A673 (cell line): Measurements from ENCODE around the gene FRMD4A. TPM values are rescaled to one million over a fixed set of nuclear protein-coding genes. Genes with fewer than 3 reads are reported as not detected.

Experiments used
- BruUV-seq: library from RNA; stranded (reverse); fragments of 400-500 nt; replicated peaks from 2 replicates; lab custom pipeline; 2021; lab: Mats Ljungman, UMichigan
- CTCF ChIA-PET: fragments of 300-600 bp; sonication (Branson Sonifier 250); formaldehyde crosslinking; loops from one replicate; lab custom pipeline; 2022; ENCODE audit warnings: antibody characterized with exemption; lab: Charles Lee
- POLR2A ChIA-PET: fragments of 300-600 bp; sonication (Branson Sonifier 250); formaldehyde crosslinking; loops from one replicate; lab custom pipeline; 2022; ENCODE audit warnings: antibody characterized with exemption; ENCODE audit not compliant: low non-redundant PET; lab: Charles Lee
- DNase-seq: peaks from one replicate; pipeline ENCODE4 v3.0.0-alpha.2; 2015; ENCODE audit warnings: low spot score
- H3K27ac ChIP-seq: fragments of 200-600 bp; sonication (generic); 2 replicates; pipeline ENCODE4 v1.5.1; 2016; ENCODE audit warnings: mixed run types, low read depth, mild to moderate bottlenecking, mixed read lengths, antibody characterized with exemption, low read length; ENCODE audit not compliant: poor library complexity, severe bottlenecking
- H3K27me3 ChIP-seq: fragments of 200-600 bp; sonication (generic); replicated peaks from 2 replicates; pipeline ENCODE4 v1.6.1; 2017; ENCODE audit warnings: mixed run types, low read depth, mild to moderate bottlenecking, mixed read lengths, antibody characterized with exemption, low read length; ENCODE audit not compliant: insufficient read depth, poor library complexity
- H3K36me3 ChIP-seq: fragments of 200-600 bp; sonication (generic); 2 replicates; pipeline ENCODE4 v1.6.1; 2016; ENCODE audit warnings: mixed run types, mild to moderate bottlenecking, mixed read lengths, antibody characterized with exemption, low read length; ENCODE audit not compliant: insufficient read depth, poor library complexity, severe bottlenecking
- H3K4me1 ChIP-seq: fragments of 200-600 bp; sonication (generic); 2 replicates; pipeline ENCODE4 v1.6.1; 2017; ENCODE audit warnings: mixed run types, mild to moderate bottlenecking, mixed read lengths, antibody characterized with exemption, low read length; ENCODE audit not compliant: insufficient read depth, poor library complexity, severe bottlenecking
- H3K4me3 ChIP-seq: fragments of 200-600 bp; sonication (generic); 2 replicates; pipeline ENCODE4 v1.5.1; 2016; ENCODE audit warnings: low read depth, mixed run types, mild to moderate bottlenecking, mixed read lengths, low read length; ENCODE audit not compliant: poor library complexity, severe bottlenecking
- H3K9me3 ChIP-seq: fragments of 200-600 bp; sonication (generic); 2 replicates; pipeline ENCODE4 v1.6.1; 2016; ENCODE audit warnings: mixed run types, low read depth, mild to moderate bottlenecking, mixed read lengths, antibody characterized with exemption, low read length; ENCODE audit not compliant: poor library complexity, severe bottlenecking
- EZH2 ChIP-seq: fragments of 200-600 bp; sonication (generic); IDR thresholded peaks from 2 replicates; pipeline ENCODE4 v1.6.1; 2017; ENCODE audit warnings: borderline replicate concordance, low read depth, mild to moderate bottlenecking, mixed read lengths, antibody characterized with exemption, low read length; ENCODE audit not compliant: poor library complexity, severe bottlenecking
- intact Hi-C: fragments of 100-400 bp; cut with micrococcal nuclease; formaldehyde crosslinking; loops from one replicate; pipeline ENCODE4 v1.10.0; 2022; ENCODE audit not compliant: unreplicated experiment
- total RNA-seq: library from RNA; stranded (reverse); gene quantifications from 2 replicates; pipeline ENCODE4 v1.2.3, GENCODE V29; 2021
- TF ChIP-seq, protein P1 (sequence below): fragments of 300-800, 200-600 bp; sonication (generic); conservative IDR thresholded peaks from 2 replicates; pipeline ENCODE4 v1.5.1; 2017; ENCODE audit warnings: low read depth, mild to moderate bottlenecking, antibody characterized with exemption, low read length, moderate library complexity, mixed read lengths

FRMD4A gene
- total RNA-seq, 1 experiment from 2014 or later = 26.3 TPM

- BruUV-seq = no TSS peak
- H3K9me3 ChIP-seq = no peaks in the 10 kb centered on the region
- no peaks in the 10 kb centered on the region for H3K36me3 ChIP-seq
- TF ChIP-seq EZH2 = no peak
- TF ChIP-seq, protein P1, sequence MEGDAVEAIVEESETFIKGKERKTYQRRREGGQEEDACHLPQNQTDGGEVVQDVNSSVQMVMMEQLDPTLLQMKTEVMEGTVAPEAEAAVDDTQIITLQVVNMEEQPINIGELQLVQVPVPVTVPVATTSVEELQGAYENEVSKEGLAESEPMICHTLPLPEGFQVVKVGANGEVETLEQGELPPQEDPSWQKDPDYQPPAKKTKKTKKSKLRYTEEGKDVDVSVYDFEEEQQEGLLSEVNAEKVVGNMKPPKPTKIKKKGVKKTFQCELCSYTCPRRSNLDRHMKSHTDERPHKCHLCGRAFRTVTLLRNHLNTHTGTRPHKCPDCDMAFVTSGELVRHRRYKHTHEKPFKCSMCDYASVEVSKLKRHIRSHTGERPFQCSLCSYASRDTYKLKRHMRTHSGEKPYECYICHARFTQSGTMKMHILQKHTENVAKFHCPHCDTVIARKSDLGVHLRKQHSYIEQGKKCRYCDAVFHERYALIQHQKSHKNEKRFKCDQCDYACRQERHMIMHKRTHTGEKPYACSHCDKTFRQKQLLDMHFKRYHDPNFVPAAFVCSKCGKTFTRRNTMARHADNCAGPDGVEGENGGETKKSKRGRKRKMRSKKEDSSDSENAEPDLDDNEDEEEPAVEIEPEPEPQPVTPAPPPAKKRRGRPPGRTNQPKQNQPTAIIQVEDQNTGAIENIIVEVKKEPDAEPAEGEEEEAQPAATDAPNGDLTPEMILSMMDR = no peak
- ChIA-PET POLR2A (no interaction called here), CTCF (interaction anchor here (0.7 kb wide), 1 partner anchor 480 kb away, joined by 11 read pairs; no protein-coding TSS in a partner anchor)
- H3K27ac ChIP-seq = no peak overlapping the region
- no peaks in the 10 kb centered on the region for H3K27me3 ChIP-seq
- H3K4me3 ChIP-seq = no peak overlapping the region
- intact Hi-C loops = no loop called here
- peaks cover 16% of the 10 kb centered on the region for H3K4me1 ChIP-seq
- DNase-seq = no peak
Observed at GRCh38 chr10:13730956-13731355, 599.8 kb downstream of the FRMD4A start.

DNA sequence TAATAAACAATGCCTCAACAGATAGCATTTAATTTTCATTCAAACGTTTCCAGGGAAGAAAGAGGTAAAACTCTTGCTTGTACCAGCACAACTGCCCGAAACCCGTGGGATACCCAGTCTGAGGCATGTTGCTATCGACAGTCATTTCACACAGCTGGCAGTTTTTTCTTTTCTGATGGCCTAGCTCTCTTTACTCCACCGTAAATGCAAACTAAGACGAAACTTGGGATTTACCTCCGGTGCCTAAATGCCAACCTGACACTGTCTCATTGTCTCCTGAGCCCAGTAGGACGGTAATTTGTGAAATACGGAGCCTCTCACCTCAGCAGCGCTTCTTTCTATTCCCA is 600.4 kb downstream of the FRMD4A start:
- Histone ChIP-seq H3K4me3 (no peak overlapping the region), H3K9me3 (no peaks in the 10 kb centered on the region), H3K4me1 (peaks cover 16% of the 10 kb centered on the region), H3K27ac (no peak overlapping the region), H3K27me3 (no peaks in the 10 kb centered on the region), H3K36me3 (no peaks in the 10 kb centered on the region)
- no peak for TF ChIP-seq EZH2
- ChIA-PET POLR2A (no interaction called here), CTCF (no interaction called here)
- intact Hi-C loops = no loop called here
- no peak for DNase-seq
- no TSS peak for BruUV-seq

- peak; percentile 67 for DNase-seq
- Histone ChIP-seq H3K4me1 (peaks cover 16% of the 10 kb centered on the region), H3K9me3 (no peaks in the 10 kb centered on the region), H3K27ac (no peak overlapping the region), H3K36me3 (no peaks in the 10 kb centered on the region), H3K4me3 (no peak overlapping the region), H3K27me3 (no peaks in the 10 kb centered on the region)
- BruUV-seq = no TSS peak
- POLR2A ChIA-PET = no interaction called here
- intact Hi-C loops = no loop called here
- TF ChIP-seq, protein P1 = no peak
- no peak for TF ChIP-seq EZH2
- CTCF ChIA-PET = no interaction called here
Observed at GRCh38 chr10:13729586-13730305, 601.0 kb downstream of the FRMD4A start.
